Esophagus muscularis mucosa (tissue), 4 donors: ENCODE results near the gene PRKN. TPM values are rescaled to one million over a fixed set of nuclear protein-coding genes. Genes with fewer than 3 reads are reported as not detected.

Experiments used
- DNase-seq: peaks from one replicate; pipeline ENCODE4 v3.0.0-alpha.2; 2017; ENCODE audit errors: extremely low spot score
- H3K27ac ChIP-seq, 4 donors: fragments of 200-600 bp; sonication (generic); replicated peaks in 1 of 4; 1 replicate in 3 of 4; 2 replicates in 1 of 4; pipeline ENCODE4 v1.5.1; 2016 to 2019; ENCODE audit warnings: mild to moderate bottlenecking in 1 of 4
- H3K27me3 ChIP-seq, 4 donors: fragments of 200-600 bp; sonication (generic); one replicate each; pipeline versions ENCODE4 v1.5.1 to v1.6.0; 2016 to 2019
- H3K36me3 ChIP-seq, 4 donors: fragments of 200-600 bp; sonication (generic); one replicate each; pipeline ENCODE4 v1.5.1; 2016 to 2019
- H3K4me1 ChIP-seq, 4 donors: fragments of 200-600 bp; sonication (generic); one replicate each; pipeline ENCODE4 v1.5.1; 2016 to 2019
- H3K4me3 ChIP-seq, 4 donors: fragments of 200-600 bp; sonication (generic); 1 replicate in 2 of 4; 2 replicates in 2 of 4; pipeline ENCODE4 v1.5.1; 2016 to 2019; ENCODE audit warnings: mild to moderate bottlenecking in 4 of 4, moderate library complexity in 1 of 4
- H3K9me3 ChIP-seq, 4 donors: fragments of 200-600 bp; sonication (generic); 1 replicate in 3 of 4; 2 replicates in 1 of 4; pipeline ENCODE4 v1.5.1; 2016 to 2019
- CTCF ChIP-seq, 3 experiments: fragments of 200-600 bp in 2 of 3; fragments of 450-650 bp in 1 of 3; sonication (generic) in 2 of 3; IDR thresholded peaks; one replicate each; pipeline ENCODE4 v1.5.1; 2017 to 2019; ENCODE audit warnings: antibody characterized with exemption in 3 of 3, mild to moderate bottlenecking in 2 of 3, moderate library complexity in 1 of 3
- EP300 ChIP-seq: sonication (generic); formaldehyde crosslinking; IDR thresholded peaks from one replicate; pipeline ENCODE4 v1.6.1; 2017; ENCODE audit warnings: antibody characterized with exemption
- POLR2A ChIP-seq: fragments of 450-650 bp; IDR thresholded peaks from one replicate; pipeline ENCODE4 v1.6.1; 2017; ENCODE audit warnings: antibody characterized with exemption, moderate library complexity, mild to moderate bottlenecking, low read depth
- POLR2AphosphoS5 ChIP-seq, 2 donors: sonication (generic); formaldehyde crosslinking; IDR thresholded peaks; one replicate each; pipeline ENCODE4 v1.6.1; 2017; ENCODE audit warnings: antibody characterized with exemption in 2 of 2
- WGBS: methylation state at CpG from one replicate; pipeline ENCODE4 v1.1.5; 2018; 5-methylcytosine and 5-hydroxymethylcytosine counted together
- intact Hi-C: fragments of 100-400 bp; cut with DNase I; formaldehyde crosslinking; loops from one replicate; pipeline ENCODE4 v1.15.1; 2023
- total RNA-seq, 4 donors: library from RNA; depleted of rRNA; stranded (reverse); fragments of >200 nt; gene quantifications; one replicate each; pipeline versions ENCODE4 v1.1.0 to v1.2.1, GENCODE V29; 2016

PRKN gene
- total RNA-seq, 4 donors from 2014 or later = 9.6 to 14.5 (median 10.8) TPM

GRCh38 chr6:162234631-162235030, 492.9 kb downstream of the PRKN start:
- no peak for DNase-seq

GRCh38 chr6:162230147-162230752, 497.3 kb downstream of the PRKN start:
- Histone ChIP-seq H3K9me3 (no peaks in the 10 kb centered on the region), H3K4me3 (no peak overlapping the region), H3K27ac (no peak overlapping the region), H3K27me3 (no peaks in the 10 kb centered on the region), H3K36me3 (no peaks in the 10 kb centered on the region), H3K4me1 (peaks cover 0 to 11% (median 0%) of the 10 kb centered on the region in 4 donors)
- no peak for DNase-seq
- no peak for TF ChIP-seq EP300
- TF ChIP-seq CTCF (IDR thresholded peaks at IDR 0.05) = no peak
- no peak for TF ChIP-seq POLR2A
- TF ChIP-seq POLR2AphosphoS5 (IDR thresholded peaks at IDR 0.05) = no peak
- intact Hi-C loops = no loop called here
- 60% methylated on average over 1 of the region's 1 CpG for WGBS

More at GRCh38 chr6:162234631-162235030, 492.9 kb downstream of the PRKN start:
- no peak overlapping the region for H3K4me3 ChIP-seq
- H3K27me3 ChIP-seq = no peaks in the 10 kb centered on the region
- H3K4me1 ChIP-seq = peaks cover 0 to 11% (median 0%) of the 10 kb centered on the region in 4 donors
- TF ChIP-seq CTCF (IDR thresholded peaks at IDR 0.05) = no peak
- intact Hi-C loops = no loop called here
- H3K27ac ChIP-seq = no peak overlapping the region
- no peaks in the 10 kb centered on the region for H3K36me3 ChIP-seq
- WGBS = 62% methylated on average over 2 of the region's 2 CpGs
- no peaks in the 10 kb centered on the region for H3K9me3 ChIP-seq

- H3K4me3 ChIP-seq = no peak overlapping the region
- 100% methylated on average over 2 of the region's 2 CpGs for whole genome bisulfite sequencing
- intact Hi-C loops = no loop called here
- H3K36me3 ChIP-seq = no peaks in the 10 kb centered on the region
- no peak for TF ChIP-seq POLR2AphosphoS5 (IDR thresholded peaks at IDR 0.05)
- TF ChIP-seq EP300 = no peak
- TF ChIP-seq CTCF (IDR thresholded peaks at IDR 0.05) = no peak
- TF ChIP-seq POLR2A = no peak
- H3K9me3 ChIP-seq = no peaks in the 10 kb centered on the region
- no peak overlapping the region for H3K27ac ChIP-seq
- DNase-seq = no peak
- no peaks in the 10 kb centered on the region for H3K27me3 ChIP-seq
- H3K4me1 ChIP-seq = peaks cover 0 to 11% (median 0%) of the 10 kb centered on the region in 4 donors
These were observed 498.5 kb downstream of the PRKN start for GRCh38 chr6:162229093-162229492.

GRCh38 chr6:162226803-162227202, 500.8 kb downstream of the PRKN start:
- DNase-seq = no peak
- 88% methylated on average over 8 of the region's 8 CpGs for WGBS
- no peaks in the 10 kb centered on the region for H3K27me3 ChIP-seq
- H3K9me3 ChIP-seq = no peaks in the 10 kb centered on the region
- no peak for TF ChIP-seq CTCF (IDR thresholded peaks at IDR 0.05)
- no peaks in the 10 kb centered on the region for H3K36me3 ChIP-seq
- H3K4me3 ChIP-seq = no peak overlapping the region
- intact Hi-C loops = no loop called here
- no peak overlapping the region for H3K27ac ChIP-seq
- peaks cover 0 to 11% (median 0%) of the 10 kb centered on the region in 4 donors for H3K4me1 ChIP-seq

- H3K36me3 ChIP-seq = no peaks in the 10 kb centered on the region
- intact Hi-C loops = no loop called here
- no peaks in the 10 kb centered on the region for H3K4me1 ChIP-seq
- H3K27me3 ChIP-seq = no peaks in the 10 kb centered on the region
- no peaks in the 10 kb centered on the region for H3K9me3 ChIP-seq
- TF ChIP-seq CTCF (IDR thresholded peaks at IDR 0.05) = no peak
- no peak for TF ChIP-seq POLR2AphosphoS5 (IDR thresholded peaks at IDR 0.05)
- TF ChIP-seq EP300 = no peak
- no peak for TF ChIP-seq POLR2A
- no peak overlapping the region for H3K27ac ChIP-seq
- no peak overlapping the region for H3K4me3 ChIP-seq
- 91% methylated on average over 5 of the region's 5 CpGs for WGBS
- no peak for DNase-seq
These were observed 505.0 kb downstream of the PRKN start for GRCh38 chr6:162222521-162222920.
